Raji (cell line): ENCODE results near the gene LCE3A.

Source experiments
- POLR2A ChIP-seq: IDR thresholded peaks from 2 replicates; pipeline ENCODE4 v1.6.1; 2011; ENCODE audit warnings: low read depth, low read length, control low read depth; ENCODE audit not compliant: insufficient read depth

Gene LCE3A

GRCh38 chr1:152596986-152597385 lies 25.9 kb downstream of the LCE3A start:
- no peak for TF ChIP-seq POLR2A

- TF ChIP-seq POLR2A: no peak
Measured at GRCh38 chr1:152585586-152585985, 37.3 kb downstream of the LCE3A start.

GRCh38 chr1:152582647-152583046 lies 40.3 kb downstream of the LCE3A start:
- no peak for TF ChIP-seq POLR2A

- TF ChIP-seq POLR2A: no peak
Measured at GRCh38 chr1:152580433-152580832, 42.5 kb downstream of the LCE3A start, which contains the start of gene LCE3D. Gene LCE3D, minus strand, starts transcription at chr1:152580516. Its CDS starts 580 bp downstream, at chr1:152579936.

GRCh38 chr1:152577168-152577567 lies 45.7 kb downstream of the LCE3A start:
- no peak for TF ChIP-seq POLR2A
